Urinary bladder (tissue), 4 donors: ENCODE data around the gene BCL7C. TPM values are rescaled to one million over a fixed set of nuclear protein-coding genes. Genes with fewer than 3 reads are reported as not detected.
A peak's percentile ranks its signal among the peaks of the same experiment; 100 is the strongest.

ENCODE experiments used
- DNase-seq: peaks from one replicate; pipeline ENCODE4 v3.0.0-alpha.2; 2015; ENCODE audit errors: extremely low spot score
- H3K27ac ChIP-seq: one replicate; pipeline ENCODE4 v1.5.1; 2013; ENCODE audit warnings: low read depth, mild to moderate bottlenecking, moderate library complexity
- H3K36me3 ChIP-seq: one replicate; pipeline ENCODE4 v1.6.1; 2013; ENCODE audit warnings: mild to moderate bottlenecking, moderate library complexity; ENCODE audit not compliant: insufficient read depth
- H3K4me1 ChIP-seq: one replicate; pipeline ENCODE4 v1.6.1; 2013; ENCODE audit warnings: mild to moderate bottlenecking, moderate library complexity; ENCODE audit not compliant: insufficient read depth
- H3K4me3 ChIP-seq: one replicate; pipeline ENCODE4 v1.5.1; 2013; ENCODE audit warnings: low read depth, low read length
- WGBS: extraction: QIAGEN DNeasy Blood & Tissue Kit; methylation state at CpG from one replicate; pipeline ENCODE4 v1.1.7; 2013; 5-methylcytosine and 5-hydroxymethylcytosine counted together
- polyA plus RNA-seq: library from polyadenylated mRNA; stranded (reverse); fragments of 200-250 nt; gene quantifications from one replicate; pipeline ENCODE4 v1.2.3, GENCODE V29; 2013
- small RNA-seq: library from RNA; depleted of rRNA; stranded (forward); fragments of <200 nt; gene quantifications from one replicate; pipeline ENCODE3, GENCODE V24; 2014
- total RNA-seq: library from RNA; depleted of rRNA; stranded (reverse); fragments of >200 nt; gene quantifications from one replicate; pipeline ENCODE4 v1.2.3, GENCODE V29; 2014
- donor health status: healthy with polysubstance abuse.
- donor health status: healthy.

The BCL7C gene
- total and polyA plus RNA-seq, 2 donors = 31.7 to 33.2 TPM

DNA sequence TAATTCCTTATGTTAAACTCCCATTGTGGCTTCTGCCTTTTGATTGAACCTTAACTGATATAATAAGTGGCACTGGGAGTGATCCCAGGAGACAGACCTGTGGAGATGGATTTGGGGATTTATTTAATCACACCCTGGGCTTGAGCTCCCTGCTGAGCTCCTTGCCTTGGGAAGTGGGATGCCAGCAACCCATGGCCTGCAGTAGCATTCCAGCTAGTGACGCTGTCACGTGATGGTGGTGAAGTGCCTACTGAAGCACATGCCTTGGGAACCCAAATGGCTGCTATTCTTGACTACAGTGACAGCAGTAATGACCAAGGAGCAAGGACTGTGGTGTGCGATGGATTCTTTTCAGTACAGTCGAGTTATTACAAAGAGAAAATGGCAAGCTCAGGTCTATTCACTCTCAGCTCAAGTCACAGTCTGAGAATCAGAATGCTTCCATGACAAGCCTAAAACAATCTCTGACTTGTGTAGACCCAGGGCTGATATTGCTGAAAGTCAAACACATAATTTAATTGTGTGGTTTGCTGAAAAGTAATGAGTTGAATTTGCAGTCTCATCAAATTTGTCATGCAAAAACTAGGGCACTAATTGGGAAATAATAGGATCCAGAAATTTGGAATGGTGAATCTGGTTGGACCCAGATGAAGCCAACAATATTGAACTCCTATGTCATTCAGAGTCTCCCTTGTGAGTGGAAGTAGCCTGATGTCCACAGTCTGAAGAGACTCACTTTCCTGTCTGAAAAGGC, 47.1 kb downstream of the BCL7C start:
- Histone ChIP-seq H3K4me1 (no peaks in the 10 kb centered on the region), H3K27ac (no peak overlapping the region), H3K36me3 (no peaks in the 10 kb centered on the region), H3K4me3 (no peak overlapping the region)
- 87% methylated on average over 4 of the region's 4 CpGs for WGBS
- DNase-seq = no peak

DNA sequence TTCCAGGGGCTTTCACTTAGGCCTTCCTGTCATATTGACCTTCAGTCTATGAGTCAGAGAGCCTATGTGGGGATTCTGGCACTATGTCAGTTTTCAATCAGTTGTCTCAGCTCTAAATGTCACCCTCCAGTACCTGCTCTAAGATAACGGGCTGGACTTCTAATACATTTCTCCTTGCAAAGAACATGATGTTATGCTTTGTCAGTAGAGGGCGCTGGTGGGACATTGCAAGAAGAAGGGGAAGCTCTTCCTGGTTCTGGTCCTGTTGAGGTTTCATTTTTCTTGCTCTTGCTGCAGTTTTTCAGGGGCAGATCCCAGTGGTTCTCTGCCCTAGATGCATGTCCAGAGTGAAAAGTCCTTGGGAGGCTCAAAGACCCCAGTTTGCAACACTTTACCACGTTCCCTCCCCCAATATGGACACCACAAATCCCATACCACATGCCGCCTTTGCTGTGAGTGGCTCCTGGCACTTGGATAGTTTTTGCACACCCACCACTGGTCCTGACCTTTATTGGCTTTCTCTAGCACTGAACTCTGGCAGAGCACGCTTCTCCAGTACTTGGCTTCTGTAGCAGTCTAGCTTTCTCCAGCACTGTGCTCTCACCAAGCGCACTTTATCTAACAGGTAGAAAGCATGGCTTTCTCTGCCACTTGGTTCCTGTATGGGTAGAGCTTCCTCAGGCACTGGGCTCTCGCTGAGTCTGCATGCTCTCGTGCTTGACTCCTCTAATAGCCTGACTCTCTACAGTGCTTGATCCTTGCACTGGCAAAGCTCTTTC, 49.0 kb downstream of the BCL7C start:
- 26% methylated on average over 8 of the region's 8 CpGs for WGBS
- peak; percentile 60 for DNase-seq
- H3K36me3 ChIP-seq = no peaks in the 10 kb centered on the region
- H3K4me3 ChIP-seq = no peak overlapping the region
- H3K4me1 ChIP-seq = no peaks in the 10 kb centered on the region
- H3K27ac ChIP-seq = no peak overlapping the region

DNA sequence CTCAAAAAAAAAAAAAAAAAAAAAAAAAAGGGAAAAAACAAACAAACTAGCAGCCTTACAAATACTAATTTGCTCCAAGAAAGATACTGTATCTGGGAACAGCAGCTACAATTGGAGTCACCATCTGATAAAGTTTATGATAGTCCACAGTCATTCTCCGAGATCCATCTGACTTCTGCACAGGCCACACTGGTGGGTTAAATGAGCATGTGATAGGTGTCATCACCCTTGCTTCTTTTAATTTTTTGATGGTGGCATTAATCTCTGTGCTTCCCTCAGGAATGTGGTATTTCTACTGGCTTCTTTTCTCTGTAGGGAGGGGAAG, 49.6 kb downstream of the BCL7C start:
- H3K36me3 ChIP-seq = no peaks in the 10 kb centered on the region
- no peaks in the 10 kb centered on the region for H3K4me1 ChIP-seq
- no peak overlapping the region for H3K27ac ChIP-seq
- no peak overlapping the region for H3K4me3 ChIP-seq
- 91% methylated on average over 1 of the region's 1 CpG for WGBS
- no peak for DNase-seq

DNA sequence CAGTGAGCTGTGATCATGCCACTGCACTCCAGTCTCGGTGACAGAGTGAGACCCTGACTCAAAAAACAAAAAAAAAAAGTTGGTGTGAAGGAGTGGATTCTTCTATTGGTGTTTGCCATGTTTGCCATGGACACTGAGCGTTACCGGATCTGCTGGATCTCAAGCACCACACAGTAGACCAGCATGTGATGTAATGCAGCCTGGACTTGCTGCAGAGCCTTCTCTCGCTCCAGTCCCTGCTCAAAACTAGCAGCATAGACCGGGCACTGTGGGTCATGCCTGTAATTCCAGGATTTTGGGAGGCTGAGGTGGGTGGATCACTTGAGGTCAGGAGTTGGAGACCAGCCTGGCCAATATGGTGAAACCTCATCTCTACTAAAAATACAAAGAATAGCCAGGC, 50.4 kb downstream of the BCL7C start:
- no peaks in the 10 kb centered on the region for H3K4me1 ChIP-seq
- WGBS = 88% methylated on average over 5 of the region's 5 CpGs
- H3K4me3 ChIP-seq = no peak overlapping the region
- H3K27ac ChIP-seq = no peak overlapping the region
- no peaks in the 10 kb centered on the region for H3K36me3 ChIP-seq
- DNase-seq = no peak

DNA sequence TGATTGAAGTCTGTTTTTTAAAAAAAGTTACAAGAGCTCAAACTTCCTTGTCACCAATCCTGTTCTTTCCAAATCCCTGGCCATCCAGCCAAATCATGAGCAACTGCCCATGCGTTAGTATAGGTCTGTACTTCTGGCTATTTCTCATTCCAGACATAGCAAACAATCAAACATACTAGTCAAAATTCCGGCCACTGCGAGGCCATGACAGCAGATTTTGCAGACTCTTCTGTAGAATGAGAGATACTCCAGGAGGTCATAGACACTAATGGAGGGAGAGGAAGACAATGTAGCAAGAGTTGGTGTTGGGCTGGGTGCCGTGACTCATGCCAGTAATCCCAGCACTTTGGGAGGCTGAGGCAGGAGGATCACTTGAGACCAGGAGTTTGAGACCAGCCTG, 50.9 kb downstream of the BCL7C start:
- Histone ChIP-seq H3K36me3 (no peaks in the 10 kb centered on the region), H3K4me1 (no peaks in the 10 kb centered on the region), H3K4me3 (no peak overlapping the region), H3K27ac (no peak overlapping the region)
- 90% methylated on average over 4 of the region's 4 CpGs for WGBS
- no peak for DNase-seq

DNA sequence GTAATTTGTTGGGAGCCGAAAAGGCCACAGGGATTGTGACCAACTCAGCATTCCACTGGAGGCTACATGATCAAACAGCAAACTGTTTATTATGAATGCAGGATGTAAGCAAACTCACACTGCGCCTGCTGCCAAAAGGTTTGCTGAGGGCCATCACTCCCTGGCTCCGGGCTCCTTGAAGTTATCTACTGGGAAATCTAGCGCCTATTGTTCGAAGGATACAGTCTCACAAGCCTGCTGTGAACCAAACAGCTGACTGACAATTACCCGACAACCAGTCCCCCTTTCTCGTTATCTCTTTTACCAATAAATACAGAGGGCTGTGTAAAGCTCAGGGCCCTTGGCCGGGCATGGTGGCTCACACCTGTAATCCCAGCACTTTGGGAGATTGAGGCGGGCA, 52.5 kb downstream of the BCL7C start:
- H3K36me3 ChIP-seq = no peaks in the 10 kb centered on the region
- 87% methylated on average over 9 of the region's 9 CpGs for WGBS
- H3K27ac ChIP-seq = no peak overlapping the region
- no peak for DNase-seq
- no peaks in the 10 kb centered on the region for H3K4me1 ChIP-seq
- no peak overlapping the region for H3K4me3 ChIP-seq

DNA sequence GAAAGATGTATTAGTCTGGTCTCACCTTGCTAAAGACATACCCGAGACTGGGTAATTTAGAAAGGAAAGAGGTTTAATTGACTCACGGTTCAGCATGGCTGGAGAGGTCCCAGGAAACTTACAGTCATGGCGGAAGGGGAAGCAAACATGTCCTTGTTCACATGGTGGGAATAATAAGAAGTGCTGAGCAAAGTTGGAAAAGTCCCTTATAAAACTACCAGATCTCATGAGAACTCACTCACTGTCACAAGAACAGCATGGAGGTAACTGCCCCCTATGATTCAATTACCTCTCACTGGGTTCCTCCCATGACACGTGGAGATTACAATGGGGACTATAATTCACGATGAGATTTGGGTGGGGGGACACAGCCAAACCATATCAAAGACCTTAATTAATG, 53.3 kb downstream of the BCL7C start:
- no peak for DNase-seq
- Histone ChIP-seq H3K4me3 (no peak overlapping the region), H3K36me3 (no peaks in the 10 kb centered on the region), H3K4me1 (no peaks in the 10 kb centered on the region), H3K27ac (no peak overlapping the region)
- WGBS = 84% methylated on average over 5 of the region's 5 CpGs

DNA sequence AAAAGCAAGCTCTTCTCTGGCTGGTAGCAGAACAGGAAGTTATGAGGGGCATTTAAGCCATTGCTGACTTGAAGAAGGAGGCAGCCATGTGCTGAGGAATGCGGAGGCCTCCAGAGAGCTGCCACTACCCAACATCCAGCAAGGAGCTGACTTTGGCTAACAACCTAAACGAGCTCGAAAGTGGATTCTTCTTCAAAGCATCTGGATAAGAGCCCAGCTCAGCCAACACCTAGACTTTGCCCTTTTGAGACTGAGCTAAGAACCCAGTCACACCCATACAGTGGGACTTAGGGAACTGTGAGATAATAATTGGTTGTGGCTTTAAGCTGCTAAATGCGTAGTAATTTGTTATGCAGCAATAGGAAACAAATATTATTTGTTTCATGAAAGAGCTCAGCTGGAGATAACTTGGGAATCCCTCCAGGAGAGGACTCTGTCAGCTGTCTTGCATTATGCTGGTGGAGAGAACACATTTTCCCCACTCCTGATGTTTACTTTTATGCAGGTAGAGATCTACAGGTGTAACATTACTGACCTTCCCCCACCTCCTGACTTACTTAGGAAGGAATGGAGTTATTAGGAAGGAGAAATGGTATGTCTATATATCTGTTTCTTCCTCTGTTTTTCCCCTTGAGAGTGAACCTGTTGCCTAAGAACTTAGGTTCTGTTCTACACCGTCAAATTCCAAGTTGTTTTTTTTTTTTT, 54.2 kb downstream of the BCL7C start:
- DNase-seq = no peak
- Histone ChIP-seq H3K27ac (no peak overlapping the region), H3K4me3 (no peak overlapping the region), H3K4me1 (no peaks in the 10 kb centered on the region), H3K36me3 (no peaks in the 10 kb centered on the region)
- WGBS = 44% methylated on average over 5 of the region's 5 CpGs

DNA sequence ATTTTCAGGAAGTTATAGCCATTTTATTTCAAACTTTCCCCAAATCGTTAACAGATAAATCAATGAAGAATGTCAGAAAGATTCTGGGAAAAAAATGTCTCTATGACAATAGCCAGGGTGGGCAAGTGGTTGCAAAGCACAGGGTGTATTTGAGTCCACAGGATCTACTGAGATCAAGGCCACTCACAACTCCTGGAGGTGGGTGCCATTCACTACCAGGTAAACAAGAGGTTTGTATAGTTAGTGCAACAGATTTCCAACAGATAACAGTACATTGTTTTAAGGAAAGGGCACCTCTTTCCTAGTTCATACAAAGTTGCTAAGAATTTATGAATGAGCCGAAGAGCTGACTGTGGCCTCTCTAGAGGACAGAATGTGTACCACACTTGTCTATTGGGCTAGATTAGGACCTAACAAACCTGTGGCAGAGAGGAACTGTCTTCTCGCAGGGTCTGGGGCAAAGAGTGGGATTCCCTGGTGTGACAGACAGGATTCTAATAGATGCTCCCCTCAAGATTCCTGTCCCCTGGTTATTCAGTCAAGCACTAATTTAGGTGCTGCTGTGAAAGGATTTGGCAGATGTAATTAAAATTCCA, 54.9 kb downstream of the BCL7C start:
- DNase-seq = no peak
- no peaks in the 10 kb centered on the region for H3K4me1 ChIP-seq
- H3K36me3 ChIP-seq = no peaks in the 10 kb centered on the region
- H3K4me3 ChIP-seq = no peak overlapping the region
- no peak overlapping the region for H3K27ac ChIP-seq
- 67% methylated on average over 3 of the region's 3 CpGs for WGBS

DNA sequence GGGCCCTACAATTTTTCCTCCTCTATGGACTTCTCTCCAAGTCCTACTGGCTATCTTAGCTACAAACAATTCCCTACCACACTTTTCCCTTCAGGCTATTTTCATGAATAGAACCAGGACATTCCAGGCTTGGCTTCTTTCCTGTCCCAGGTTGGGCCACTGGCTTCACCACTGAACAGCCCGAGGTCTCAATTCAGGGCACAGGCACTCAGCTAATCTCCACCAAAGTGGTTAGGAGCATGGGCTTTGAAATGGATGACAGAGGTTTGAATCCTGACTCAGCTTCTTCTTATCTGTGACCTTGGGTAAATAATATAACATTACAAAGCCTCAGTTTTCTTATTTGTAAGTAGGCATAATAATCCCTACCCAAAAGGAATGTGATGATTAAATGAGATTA, 56.0 kb downstream of the BCL7C start:
- Histone ChIP-seq H3K27ac (no peak overlapping the region), H3K36me3 (no peaks in the 10 kb centered on the region), H3K4me3 (no peak overlapping the region), H3K4me1 (no peaks in the 10 kb centered on the region)
- DNase-seq = no peak
- WGBS = 71% methylated on average over 1 of the region's 1 CpG

Small RNA genes within 50 kb of the gene (small RNA-seq; reads per million reads assigned to genes)
- not detected for gene MIR4519
- not detected for gene MIR762

Other genes with a start within 250 kb of the BCL7C start
- gene PRR14, start 243.1 kb downstream of the BCL7C start, total RNA-seq = 6.9 TPM
- gene PRR14, start 243.1 kb downstream of the BCL7C start, polyA plus RNA-seq = 55.3 TPM
- gene FBRS, start 235.6 kb downstream of the BCL7C start, total RNA-seq = 18.8 TPM
- gene FBRS, start 235.6 kb downstream of the BCL7C start, polyA plus RNA-seq = 52.3 TPM
- 15.0 TPM for gene SRCAP, start 194.9 kb downstream of the BCL7C start, total RNA-seq
- 20.3 TPM for gene SRCAP, start 194.9 kb downstream of the BCL7C start, polyA plus RNA-seq
- 9.1 TPM for gene PHKG2, start 145.7 kb downstream of the BCL7C start, total RNA-seq
- gene PHKG2, start 145.7 kb downstream of the BCL7C start, polyA plus RNA-seq = 28.9 TPM
- gene CFAP119, start 132.0 kb downstream of the BCL7C start, total RNA-seq = 1.3 TPM
- 3.1 TPM for gene CFAP119, start 132.0 kb downstream of the BCL7C start, polyA plus RNA-seq
- 47.3 TPM for gene RNF40, start 131.8 kb downstream of the BCL7C start, total RNA-seq
- 57.6 TPM for gene RNF40, start 131.8 kb downstream of the BCL7C start, polyA plus RNA-seq
- 7.2 TPM for gene ZNF629, start 106.9 kb downstream of the BCL7C start, total RNA-seq
- gene ZNF629, start 106.9 kb downstream of the BCL7C start, polyA plus RNA-seq = 11.2 TPM
- gene CTF1, start 2.5 kb upstream of the BCL7C start, total RNA-seq = 2.1 TPM
- 16.8 TPM for gene CTF1, start 2.5 kb upstream of the BCL7C start, polyA plus RNA-seq
- 9.6 TPM for gene FBXL19, start 29.5 kb upstream of the BCL7C start, total RNA-seq
- 15.2 TPM for gene FBXL19, start 29.5 kb upstream of the BCL7C start, polyA plus RNA-seq
- 16.7 TPM for gene ORAI3, start 55.0 kb upstream of the BCL7C start, total RNA-seq
- gene ORAI3, start 55.0 kb upstream of the BCL7C start, polyA plus RNA-seq = 39.7 TPM
- gene SETD1A, start 63.7 kb upstream of the BCL7C start, total RNA-seq = 2.9 TPM
- 14.6 TPM for gene SETD1A, start 63.7 kb upstream of the BCL7C start, polyA plus RNA-seq
- gene HSD3B7, start 91.1 kb upstream of the BCL7C start, total RNA-seq = 11.0 TPM
- gene HSD3B7, start 91.1 kb upstream of the BCL7C start, polyA plus RNA-seq = 20.3 TPM
- 0.74 TPM for gene STX1B, start 116.6 kb upstream of the BCL7C start, total RNA-seq
- gene STX1B, start 116.6 kb upstream of the BCL7C start, polyA plus RNA-seq = 0.47 TPM
- 18.0 TPM for gene STX4, start 139.5 kb upstream of the BCL7C start, total RNA-seq
- gene STX4, start 139.5 kb upstream of the BCL7C start, polyA plus RNA-seq = 68.2 TPM
- 4.5 TPM for gene ZNF668, start 180.2 kb upstream of the BCL7C start, total RNA-seq
- gene ZNF668, start 180.2 kb upstream of the BCL7C start, polyA plus RNA-seq = 10.7 TPM
- gene ZNF646, start 180.3 kb upstream of the BCL7C start, total RNA-seq = 9.4 TPM
- gene ZNF646, start 180.3 kb upstream of the BCL7C start, polyA plus RNA-seq = 11.5 TPM
- 1.1 TPM for gene PRSS53, start 194.9 kb upstream of the BCL7C start, total RNA-seq
- 4.7 TPM for gene PRSS53, start 194.9 kb upstream of the BCL7C start, polyA plus RNA-seq
- gene VKORC1, start 200.7 kb upstream of the BCL7C start, total RNA-seq = 43.8 TPM
- gene VKORC1, start 200.7 kb upstream of the BCL7C start, polyA plus RNA-seq = 210 TPM
- 10.4 TPM for gene BCKDK, start 214.3 kb upstream of the BCL7C start, total RNA-seq
- gene BCKDK, start 214.3 kb upstream of the BCL7C start, polyA plus RNA-seq = 56.0 TPM
- 41.2 TPM for gene KAT8, start 223.6 kb upstream of the BCL7C start, total RNA-seq
- 64.5 TPM for gene KAT8, start 223.6 kb upstream of the BCL7C start, polyA plus RNA-seq
- 1.6 TPM for gene PRSS8, start 241.7 kb upstream of the BCL7C start, total RNA-seq
- 1.6 TPM for gene PRSS8, start 241.7 kb upstream of the BCL7C start, polyA plus RNA-seq